HepG2 (cell line): ENCODE results near the gene ACSL6. TPM values are rescaled to one million over a fixed set of nuclear protein-coding genes. Genes with fewer than 3 reads are reported as not detected.
A peak's percentile ranks its signal among the peaks of the same experiment; 100 is the strongest.

ENCODE experiments used
- CHD2 ChIP-seq: IDR thresholded peaks from 2 replicates; pipeline ENCODE4 v1.6.1; 2011; ENCODE audit warnings: low read depth, low read length, improper control_type of control experiment
- DNMT1 ChIP-seq: sonication (generic); formaldehyde crosslinking; IDR thresholded peaks from 2 replicates; pipeline ENCODE4 v1.5.1; 2020; ENCODE audit warnings: mild to moderate bottlenecking, missing genetic modification reagents
- DPF2 ChIP-seq: sonication (generic); formaldehyde crosslinking; IDR thresholded peaks from 2 replicates; pipeline ENCODE4 v1.4.0; 2020; ENCODE audit warnings: mild to moderate bottlenecking, low read depth, missing genetic modification reagents, borderline replicate concordance
- HNRNPLL ChIP-seq: fragments of 200-400 bp; formaldehyde crosslinking; IDR thresholded peaks from 2 replicates; pipeline ENCODE4 v1.6.1; 2017; ENCODE audit warnings: mild to moderate bottlenecking, low read depth, low read length; ENCODE audit not compliant: poor library complexity, severe bottlenecking
- JUN ChIP-seq: sonication (generic); formaldehyde crosslinking; IDR thresholded peaks from 2 replicates; pipeline ENCODE4 v1.4.0; 2020; ENCODE audit warnings: mild to moderate bottlenecking, missing genetic modification reagents
- SCMH1 ChIP-seq: sonication (generic); formaldehyde crosslinking; IDR thresholded peaks from 2 replicates; pipeline ENCODE4 v1.9.0; 2021; ENCODE audit warnings: missing genetic modification reagents, mild to moderate bottlenecking, borderline replicate concordance
- SKI ChIP-seq: fragments of 450-650 bp; IDR thresholded peaks from one replicate; pipeline ENCODE4 v1.6.1; 2018; ENCODE audit warnings: mild to moderate bottlenecking; ENCODE audit not compliant: partially characterized antibody
- TOPORS ChIP-seq: sonication (generic); formaldehyde crosslinking; IDR thresholded peaks from 2 replicates; pipeline ENCODE4 v1.8.0; 2023; ENCODE audit warnings: mild to moderate bottlenecking, missing genetic modification reagents
- U2AF2 ChIP-seq: fragments of 200-400 bp; formaldehyde crosslinking; IDR thresholded peaks from 2 replicates; pipeline ENCODE4 v1.6.1; 2017; ENCODE audit warnings: low read depth, mild to moderate bottlenecking, low read length
- ZMYM3 ChIP-seq: sonication (generic); formaldehyde crosslinking; IDR thresholded peaks from 2 replicates; pipeline ENCODE4 v1.5.1; 2020; ENCODE audit warnings: mild to moderate bottlenecking, missing genetic modification reagents
- ZNF138 ChIP-seq: sonication (generic); formaldehyde crosslinking; IDR thresholded peaks from 2 replicates; pipeline ENCODE4 v1.5.0; 2020; ENCODE audit warnings: mild to moderate bottlenecking, low read depth, missing genetic modification reagents
- ZNF234 ChIP-seq: sonication (generic); formaldehyde crosslinking; conservative IDR thresholded peaks from 2 replicates; pipeline ENCODE4 v1.5.1; 2020; ENCODE audit warnings: mild to moderate bottlenecking, missing genetic modification reagents
- ZNF383 ChIP-seq: sonication (generic); formaldehyde crosslinking; IDR thresholded peaks from 2 replicates; pipeline ENCODE4 v1.4.0; 2020; ENCODE audit warnings: missing genetic modification reagents, mild to moderate bottlenecking, borderline replicate concordance
- ZNF430 ChIP-seq: sonication (generic); formaldehyde crosslinking; IDR thresholded peaks from 2 replicates; pipeline ENCODE4 v1.9.0; 2021; ENCODE audit warnings: mild to moderate bottlenecking, missing genetic modification reagents
- ZNF431 ChIP-seq: sonication (generic); formaldehyde crosslinking; IDR thresholded peaks from 2 replicates; pipeline ENCODE4 v1.9.0; 2022; ENCODE audit warnings: missing genetic modification reagents, low read depth, mild to moderate bottlenecking, borderline replicate concordance
- ZNF589 ChIP-seq: sonication (generic); formaldehyde crosslinking; conservative IDR thresholded peaks from 2 replicates; pipeline ENCODE4 v1.8.0; 2022; ENCODE audit warnings: mild to moderate bottlenecking, moderate library complexity, missing genetic modification reagents
- ZNF879 ChIP-seq: sonication (generic); formaldehyde crosslinking; IDR thresholded peaks from 2 replicates; pipeline ENCODE4 v1.8.1; 2023; ENCODE audit warnings: missing genetic modification reagents
- polyA plus RNA-seq, 8 experiments: library from polyadenylated mRNA; depleted of rRNA in 3 of 8; stranded (reverse) in 7 of 8; unstranded in 1 of 8; fragments of >200 nt; fragmentation: Illumina TruSeq in 4 of 8; extraction: Trizol in 4 of 8; gene quantifications; 2 replicates each; pipeline versions ENCODE4 v1.2.1 to v1.2.3, GENCODE V29; 2011 to 2016; ENCODE audit warnings: low read depth in 4 of 8, missing spikeins in 1 of 8, mixed read lengths in 1 of 8; ENCODE audit not compliant: insufficient read depth in 1 of 8
- total RNA-seq, 5 experiments: library from RNA; depleted of rRNA; stranded (reverse); fragments of >200 nt; fragmentation: Illumina TruSeq; extraction: Trizol; gene quantifications; 2 replicates each; pipeline ENCODE4 v1.2.3, GENCODE V29; 2016; ENCODE audit warnings: low read depth in 1 of 5
- TF ChIP-seq, protein P1 (sequence below): sonication (generic); formaldehyde crosslinking; IDR thresholded peaks from 2 replicates; pipeline ENCODE4 v1.4.0; 2020; ENCODE audit warnings: missing genetic modification reagents
- TF ChIP-seq, protein P2 (sequence below): sonication (generic); formaldehyde crosslinking; IDR thresholded peaks from 2 replicates; pipeline ENCODE4 v1.5.0; 2020; ENCODE audit warnings: mild to moderate bottlenecking, missing genetic modification reagents
- TF ChIP-seq, protein P3 (sequence below): sonication (generic); formaldehyde crosslinking; conservative IDR thresholded peaks from 2 replicates; pipeline ENCODE4 v1.8.0; 2022; ENCODE audit warnings: mild to moderate bottlenecking, moderate library complexity, missing genetic modification reagents
- TF ChIP-seq, protein P4 (sequence below): sonication (generic); formaldehyde crosslinking; IDR thresholded peaks from 2 replicates; pipeline ENCODE4 v1.8.0; 2022; ENCODE audit warnings: mild to moderate bottlenecking, missing genetic modification reagents, borderline replicate concordance

Gene ACSL6
- total and polyA plus RNA-seq, 2 of the 13 experiments (the other 11 are each of a cell fraction or from before 2014, with no cell fraction given), result 3.7 to 3.8 TPM

DNA sequence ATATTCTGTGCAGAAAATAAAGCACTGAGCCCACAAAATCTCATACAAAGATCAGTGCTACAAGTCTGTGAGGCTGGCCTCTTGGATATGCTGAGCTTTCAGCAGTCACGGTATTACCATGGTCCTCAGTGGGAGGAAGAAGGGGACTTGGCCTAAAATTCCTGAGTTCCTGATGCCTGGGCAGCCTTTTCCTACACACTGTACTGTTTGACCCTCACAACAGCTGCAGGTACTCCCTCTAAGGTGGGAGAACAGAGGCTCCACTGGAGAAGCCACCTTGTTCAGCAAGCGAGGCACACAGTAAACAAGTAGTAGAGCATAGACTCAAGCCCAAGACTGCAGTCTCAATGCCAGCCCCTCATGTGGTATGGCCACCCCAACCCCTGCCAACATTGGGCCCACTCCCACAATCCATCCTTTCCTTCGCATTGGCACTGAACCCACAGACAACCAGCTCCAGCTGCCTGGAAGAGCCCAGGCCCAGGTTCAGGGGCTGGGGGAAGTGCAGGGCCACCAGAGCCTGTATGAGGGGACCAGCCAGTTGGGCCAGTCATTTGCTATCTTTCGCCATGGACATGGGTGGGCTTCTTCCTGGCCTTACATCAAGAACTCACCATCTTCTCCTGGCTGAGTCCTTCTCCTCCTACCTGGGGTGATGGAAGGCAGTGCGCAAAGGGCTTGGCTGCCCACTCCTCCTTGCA is 14.3 kb downstream of the ACSL6 start (continued):
- TF ChIP-seq, protein P1, sequence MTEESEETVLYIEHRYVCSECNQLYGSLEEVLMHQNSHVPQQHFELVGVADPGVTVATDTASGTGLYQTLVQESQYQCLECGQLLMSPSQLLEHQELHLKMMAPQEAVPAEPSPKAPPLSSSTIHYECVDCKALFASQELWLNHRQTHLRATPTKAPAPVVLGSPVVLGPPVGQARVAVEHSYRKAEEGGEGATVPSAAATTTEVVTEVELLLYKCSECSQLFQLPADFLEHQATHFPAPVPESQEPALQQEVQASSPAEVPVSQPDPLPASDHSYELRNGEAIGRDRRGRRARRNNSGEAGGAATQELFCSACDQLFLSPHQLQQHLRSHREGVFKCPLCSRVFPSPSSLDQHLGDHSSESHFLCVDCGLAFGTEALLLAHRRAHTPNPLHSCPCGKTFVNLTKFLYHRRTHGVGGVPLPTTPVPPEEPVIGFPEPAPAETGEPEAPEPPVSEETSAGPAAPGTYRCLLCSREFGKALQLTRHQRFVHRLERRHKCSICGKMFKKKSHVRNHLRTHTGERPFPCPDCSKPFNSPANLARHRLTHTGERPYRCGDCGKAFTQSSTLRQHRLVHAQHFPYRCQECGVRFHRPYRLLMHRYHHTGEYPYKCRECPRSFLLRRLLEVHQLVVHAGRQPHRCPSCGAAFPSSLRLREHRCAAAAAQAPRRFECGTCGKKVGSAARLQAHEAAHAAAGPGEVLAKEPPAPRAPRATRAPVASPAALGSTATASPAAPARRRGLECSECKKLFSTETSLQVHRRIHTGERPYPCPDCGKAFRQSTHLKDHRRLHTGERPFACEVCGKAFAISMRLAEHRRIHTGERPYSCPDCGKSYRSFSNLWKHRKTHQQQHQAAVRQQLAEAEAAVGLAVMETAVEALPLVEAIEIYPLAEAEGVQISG, result no peak; the same call in 1 of the 2 replicates
- TF ChIP-seq DNMT1 (CRISPR knock-in tag) (no peak), JUN (CRISPR knock-in tag) (no peak), SCMH1 (CRISPR knock-in tag) (no peak), ZNF138 (no peak), ZNF879 (CRISPR knock-in tag) (no peak), SKI (no peak), HNRNPLL (no peak), ZNF430 (no peak), ZNF589 (CRISPR knock-in tag) (no peak), TOPORS (CRISPR knock-in tag) (no peak), ZMYM3 (CRISPR knock-in tag) (no peak), U2AF2 (no peak), DPF2 (no peak), ZNF383 (no peak), CHD2 (no peak), ZNF431 (CRISPR knock-in tag) (no peak), ZNF234 (CRISPR knock-in tag) (no peak)
- TF ChIP-seq, protein P2, sequence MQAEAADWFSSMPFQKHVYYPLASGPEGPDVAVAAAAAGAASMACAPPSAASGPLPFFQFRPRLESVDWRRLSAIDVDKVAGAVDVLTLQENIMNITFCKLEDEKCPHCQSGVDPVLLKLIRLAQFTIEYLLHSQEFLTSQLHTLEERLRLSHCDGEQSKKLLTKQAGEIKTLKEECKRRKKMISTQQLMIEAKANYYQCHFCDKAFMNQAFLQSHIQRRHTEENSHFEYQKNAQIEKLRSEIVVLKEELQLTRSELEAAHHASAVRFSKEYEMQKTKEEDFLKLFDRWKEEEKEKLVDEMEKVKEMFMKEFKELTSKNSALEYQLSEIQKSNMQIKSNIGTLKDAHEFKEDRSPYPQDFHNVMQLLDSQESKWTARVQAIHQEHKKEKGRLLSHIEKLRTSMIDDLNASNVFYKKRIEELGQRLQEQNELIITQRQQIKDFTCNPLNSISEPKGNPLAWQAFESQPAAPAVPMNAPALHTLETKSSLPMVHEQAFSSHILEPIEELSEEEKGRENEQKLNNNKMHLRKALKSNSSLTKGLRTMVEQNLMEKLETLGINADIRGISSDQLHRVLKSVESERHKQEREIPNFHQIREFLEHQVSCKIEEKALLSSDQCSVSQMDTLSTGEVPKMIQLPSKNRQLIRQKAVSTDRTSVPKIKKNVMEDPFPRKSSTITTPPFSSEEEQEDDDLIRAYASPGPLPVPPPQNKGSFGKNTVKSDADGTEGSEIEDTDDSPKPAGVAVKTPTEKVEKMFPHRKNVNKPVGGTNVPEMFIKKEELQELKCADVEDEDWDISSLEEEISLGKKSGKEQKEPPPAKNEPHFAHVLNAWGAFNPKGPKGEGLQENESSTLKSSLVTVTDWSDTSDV (CRISPR knock-in tag), result 0 out of 2 replicates have a peak, but pooled peaks have one; percentile 34
- TF ChIP-seq, protein P3, sequence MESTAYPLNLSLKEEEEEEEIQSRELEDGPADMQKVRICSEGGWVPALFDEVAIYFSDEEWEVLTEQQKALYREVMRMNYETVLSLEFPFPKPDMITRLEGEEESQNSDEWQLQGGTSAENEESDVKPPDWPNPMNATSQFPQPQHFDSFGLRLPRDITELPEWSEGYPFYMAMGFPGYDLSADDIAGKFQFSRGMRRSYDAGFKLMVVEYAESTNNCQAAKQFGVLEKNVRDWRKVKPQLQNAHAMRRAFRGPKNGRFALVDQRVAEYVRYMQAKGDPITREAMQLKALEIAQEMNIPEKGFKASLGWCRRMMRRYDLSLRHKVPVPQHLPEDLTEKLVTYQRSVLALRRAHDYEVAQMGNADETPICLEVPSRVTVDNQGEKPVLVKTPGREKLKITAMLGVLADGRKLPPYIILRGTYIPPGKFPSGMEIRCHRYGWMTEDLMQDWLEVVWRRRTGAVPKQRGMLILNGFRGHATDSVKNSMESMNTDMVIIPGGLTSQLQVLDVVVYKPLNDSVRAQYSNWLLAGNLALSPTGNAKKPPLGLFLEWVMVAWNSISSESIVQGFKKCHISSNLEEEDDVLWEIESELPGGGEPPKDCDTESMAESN (CRISPR knock-in tag), result no peak; the same call in 1 of the 2 replicates
- TF ChIP-seq, protein P4, sequence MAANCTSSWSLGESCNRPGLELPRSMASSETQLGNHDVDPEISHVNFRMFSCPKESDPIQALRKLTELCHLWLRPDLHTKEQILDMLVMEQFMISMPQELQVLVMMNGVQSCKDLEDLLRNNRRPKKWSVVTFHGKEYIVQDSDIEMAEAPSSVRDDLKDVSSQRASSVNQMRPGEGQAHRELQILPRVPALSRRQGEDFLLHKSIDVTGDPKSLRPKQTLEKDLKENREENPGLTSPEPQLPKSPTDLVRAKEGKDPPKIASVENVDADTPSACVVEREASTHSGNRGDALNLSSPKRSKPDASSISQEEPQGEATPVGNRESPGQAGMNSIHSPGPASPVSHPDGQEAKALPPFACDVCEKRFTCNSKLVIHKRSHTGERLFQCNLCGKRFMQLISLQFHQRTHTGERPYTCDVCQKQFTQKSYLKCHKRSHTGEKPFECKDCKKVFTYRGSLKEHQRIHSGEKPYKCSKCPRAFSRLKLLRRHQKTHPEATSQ, result no peak
